ENCODE data around the gene CYFIP1.

The CYFIP1 gene

DNA sequence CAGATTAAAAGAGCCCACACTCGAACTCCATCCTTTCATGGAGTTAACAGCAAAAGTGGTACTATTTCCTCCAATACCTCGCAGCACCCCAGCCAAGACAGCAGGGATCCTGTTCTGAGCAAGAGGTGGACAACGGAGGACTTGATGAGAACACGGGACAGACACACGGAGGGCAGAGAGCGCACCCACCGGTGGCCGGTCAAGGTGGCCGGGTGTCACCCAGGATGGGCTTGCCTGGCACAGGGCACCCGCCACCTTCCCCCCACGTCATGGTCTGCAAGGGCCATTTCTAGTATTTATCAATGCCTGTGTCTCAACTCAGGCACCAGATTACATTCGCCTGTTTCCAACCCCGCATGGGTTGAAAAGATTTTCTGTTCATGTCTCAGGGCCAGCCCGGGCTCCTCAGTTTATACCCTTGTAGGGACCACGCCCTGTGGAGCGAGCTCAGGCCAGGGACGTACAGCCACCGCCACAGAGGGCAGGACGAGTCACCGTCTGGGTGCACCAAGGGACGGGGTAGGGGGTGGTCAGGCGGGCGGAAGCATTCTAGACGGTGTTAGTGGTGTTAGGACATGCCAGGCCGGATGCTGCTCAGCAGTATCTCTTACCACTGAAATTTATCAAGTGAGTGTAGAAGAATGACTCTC, 64.2 kb downstream of the CYFIP1 start:
- DNase-seq = no peak

- no peak for DNase-seq
Observed at GRCh38 chr15:22913646-22914380, 66.4 kb downstream of the CYFIP1 start.

- DNase-seq = no peak
Observed at GRCh38 chr15:22912256-22912655, 67.9 kb downstream of the CYFIP1 start.

GRCh38 chr15:22911306-22911705, 68.9 kb downstream of the CYFIP1 start:
- DNase-seq = no peak

GRCh38 chr15:22908830-22909229, 71.3 kb downstream of the CYFIP1 start:
- no peak for DNase-seq

DNA sequence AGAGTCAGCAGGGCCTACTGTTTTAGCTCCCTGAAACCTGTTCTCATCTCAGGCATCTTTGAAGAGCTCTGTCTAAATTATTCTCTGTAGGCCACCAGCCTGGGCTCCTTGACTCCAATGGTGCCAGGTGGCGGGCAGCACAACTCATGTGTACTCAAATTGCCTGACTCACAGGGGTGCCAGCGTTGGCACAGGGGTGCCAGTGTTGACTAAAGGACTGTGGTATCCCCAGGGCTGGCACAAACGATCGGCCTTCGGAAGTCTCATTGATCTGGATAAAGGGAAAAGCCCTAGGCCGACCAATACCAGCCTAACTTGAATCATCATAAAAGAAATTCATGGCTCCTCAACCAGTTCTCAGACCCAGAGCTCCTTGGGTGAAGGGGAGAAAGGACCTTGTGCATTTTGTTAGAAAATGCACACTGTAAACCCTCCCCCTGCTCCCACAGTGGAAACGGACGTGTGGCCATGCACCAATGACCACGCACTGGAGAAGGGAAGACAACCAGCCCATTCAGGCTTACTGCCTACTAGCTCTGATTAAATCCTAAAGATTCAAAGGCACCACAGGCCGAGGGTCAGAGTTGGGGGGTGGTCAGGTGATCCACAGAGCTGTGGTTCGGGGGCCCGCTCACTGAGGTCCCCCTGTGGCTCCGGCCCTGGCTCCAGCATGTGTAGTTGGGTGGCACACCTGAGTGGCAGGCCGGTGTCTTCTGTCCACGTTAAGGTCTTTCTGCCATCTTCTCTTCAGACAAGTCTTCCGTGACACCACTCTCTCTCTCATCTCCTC, 72.8 kb downstream of the CYFIP1 start:
- DNase-seq = no peak

DNA sequence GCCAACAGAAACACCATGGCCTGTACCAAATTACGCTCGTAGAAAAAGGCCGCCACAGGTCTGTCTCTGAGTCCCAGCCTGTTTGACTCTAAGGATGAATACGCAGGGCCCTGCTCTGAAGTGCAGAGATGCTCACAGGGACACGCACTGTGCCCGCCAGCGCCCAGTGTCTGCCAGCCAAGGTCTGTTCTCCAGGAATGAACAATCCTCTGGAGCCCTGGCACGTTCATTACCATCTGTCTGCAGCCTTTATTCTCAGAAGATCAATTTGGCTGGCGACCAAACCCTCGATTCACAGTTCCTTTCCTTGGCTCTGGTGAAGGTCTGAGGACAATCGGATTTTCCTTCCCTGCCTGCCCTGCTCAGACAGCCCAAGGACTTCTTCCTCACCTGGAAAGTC, 75.4 kb downstream of the CYFIP1 start:
- DNase-seq = no peak

DNA sequence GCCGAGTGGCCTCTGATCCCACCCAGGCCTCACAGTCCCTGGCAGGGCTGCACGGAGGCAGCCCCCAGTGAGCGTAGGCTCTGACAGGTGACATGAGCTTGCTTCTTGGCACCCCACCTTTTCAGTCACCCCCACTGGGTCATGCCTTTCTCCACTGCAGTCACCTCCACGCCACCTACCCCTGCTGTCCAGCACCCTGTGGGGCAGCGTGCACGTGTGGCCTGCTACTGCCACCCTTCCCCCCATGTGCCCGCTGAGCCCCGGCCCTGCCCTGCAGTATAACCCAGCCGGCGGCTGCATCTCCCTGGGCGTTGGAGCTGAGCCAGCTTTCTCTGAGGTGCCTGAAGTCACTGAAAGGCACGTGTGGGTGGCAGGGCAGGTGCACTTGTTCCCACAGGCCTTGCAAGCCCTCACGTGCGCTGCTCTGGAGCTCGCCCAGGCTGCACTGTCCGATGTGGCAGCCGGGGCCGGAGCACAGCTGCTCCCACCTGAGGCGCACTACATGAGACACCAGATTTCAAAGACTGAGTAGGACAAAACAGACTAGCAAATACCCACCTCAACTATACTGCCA, 76.1 kb downstream of the CYFIP1 start:
- DNase-seq = no peak

DNA sequence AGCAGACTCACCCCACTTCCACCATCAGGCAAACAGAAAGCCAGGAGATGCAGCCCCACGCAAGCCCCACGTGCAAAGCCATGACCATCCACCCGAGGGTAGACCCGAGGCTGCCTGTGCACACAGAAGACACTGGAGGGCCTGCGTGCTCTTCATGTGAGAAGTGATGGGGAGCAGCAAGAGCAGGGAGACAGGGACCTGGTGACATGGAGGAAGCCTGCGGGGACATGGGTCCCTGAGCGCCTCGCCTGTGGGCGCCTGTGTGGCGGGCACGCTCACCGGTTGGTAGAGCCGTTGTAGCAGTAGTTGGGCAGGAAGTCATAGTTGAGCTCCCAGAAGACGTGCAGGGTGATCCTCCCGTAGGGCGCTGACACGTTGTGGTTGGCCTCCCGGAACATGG, 76.7 kb downstream of the CYFIP1 start:
- no peak for DNase-seq

DNA sequence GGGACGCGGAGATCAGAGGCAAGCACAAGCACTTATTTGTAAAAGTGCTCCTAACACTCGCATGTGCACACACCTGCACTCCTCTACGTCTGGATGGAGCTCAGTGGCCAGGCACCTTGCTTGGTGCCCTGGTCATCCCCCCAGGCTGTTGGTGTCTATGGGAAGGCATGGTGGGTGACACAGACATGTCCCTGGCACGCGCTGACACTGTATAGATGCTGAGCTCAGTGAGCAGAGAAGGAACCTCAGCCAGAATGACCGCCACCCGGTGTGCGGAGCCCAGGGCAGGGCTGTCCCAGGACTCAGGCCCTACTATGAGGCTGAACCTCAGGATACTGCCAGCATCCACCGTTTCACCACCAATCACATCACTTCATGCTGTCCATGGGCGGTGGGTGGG, 77.2 kb downstream of the CYFIP1 start:
- DNase-seq = no peak

- no peak for DNase-seq
Observed at GRCh38 chr15:22902578-22902977, 77.6 kb downstream of the CYFIP1 start.

DNA sequence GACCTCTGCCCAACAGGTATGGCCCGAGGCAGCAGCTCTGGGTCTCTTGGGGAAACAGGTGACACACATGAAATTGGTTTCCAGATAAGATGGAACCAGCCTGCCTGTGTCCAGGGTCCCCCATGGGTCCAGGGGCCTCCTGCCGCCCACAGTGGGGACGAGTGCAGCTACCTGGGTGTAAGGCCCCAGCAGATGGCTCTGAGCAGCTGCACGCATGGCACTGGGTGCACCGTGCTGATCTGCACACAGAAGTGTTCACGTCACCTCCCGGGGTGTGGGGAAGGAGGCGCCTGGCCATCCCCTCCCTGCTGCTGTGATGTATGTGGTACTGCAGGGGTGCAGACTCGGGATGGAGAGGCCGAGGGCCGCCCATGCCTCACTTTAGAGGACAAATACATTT, 78.1 kb downstream of the CYFIP1 start:
- no peak for DNase-seq

DNA sequence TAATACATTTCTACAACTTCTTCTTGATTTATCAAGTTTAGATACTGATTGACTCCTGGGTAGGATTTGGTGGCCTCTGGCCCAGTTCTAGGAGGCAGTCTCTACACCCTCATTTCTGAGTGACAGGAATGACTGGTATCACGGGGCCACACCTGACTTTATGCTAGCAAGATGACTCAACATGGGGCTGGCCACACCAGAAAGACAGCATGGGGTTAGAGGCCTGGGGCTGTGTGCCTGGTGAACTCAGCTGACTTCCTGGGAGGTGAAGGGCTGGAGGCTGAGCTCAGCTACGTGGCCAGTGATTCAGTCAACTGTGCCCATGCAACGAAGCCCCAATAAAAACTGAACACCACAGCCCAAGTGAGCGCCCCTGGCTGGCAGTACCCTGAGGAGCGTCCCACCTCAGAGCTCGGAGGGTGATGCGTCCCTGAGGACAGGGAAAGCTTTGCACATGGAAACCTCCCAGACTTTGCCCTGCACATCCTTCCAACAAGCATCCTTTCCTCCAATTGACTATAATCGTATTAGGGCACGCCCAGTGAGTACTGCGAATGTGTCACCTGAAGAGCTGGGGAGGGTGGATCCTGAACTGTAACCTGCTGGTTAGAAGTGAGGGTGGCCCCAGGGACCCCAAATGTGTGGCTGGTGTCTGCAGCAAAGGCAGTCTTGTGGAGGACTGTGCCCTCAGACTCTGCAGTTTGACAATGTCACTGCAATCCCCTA, 84.5 kb downstream of the CYFIP1 start:
- peak; percentile 29 for DNase-seq

DNA sequence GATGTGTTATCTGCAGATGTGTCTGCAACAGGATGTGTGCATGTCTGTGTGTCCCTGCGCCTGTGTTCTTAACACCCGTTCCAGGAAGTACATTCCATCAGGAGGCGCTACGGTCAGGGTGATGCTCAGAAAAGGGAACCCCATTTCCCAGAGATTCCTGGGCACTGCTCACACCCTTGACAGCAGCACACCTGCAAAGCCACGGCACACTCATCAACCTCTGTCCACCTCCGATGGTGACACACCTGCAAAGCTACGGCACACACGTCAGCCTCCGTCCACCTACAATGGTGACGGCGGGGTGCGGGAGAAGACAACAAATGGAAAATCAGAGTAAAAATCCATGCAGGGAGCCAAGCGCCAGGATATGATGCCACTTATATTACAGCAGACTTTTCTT, 86.3 kb downstream of the CYFIP1 start:
- DNase-seq = no peak

- DNase-seq = no peak
Observed at GRCh38 chr15:22893081-22893480, 87.1 kb downstream of the CYFIP1 start.

DNA sequence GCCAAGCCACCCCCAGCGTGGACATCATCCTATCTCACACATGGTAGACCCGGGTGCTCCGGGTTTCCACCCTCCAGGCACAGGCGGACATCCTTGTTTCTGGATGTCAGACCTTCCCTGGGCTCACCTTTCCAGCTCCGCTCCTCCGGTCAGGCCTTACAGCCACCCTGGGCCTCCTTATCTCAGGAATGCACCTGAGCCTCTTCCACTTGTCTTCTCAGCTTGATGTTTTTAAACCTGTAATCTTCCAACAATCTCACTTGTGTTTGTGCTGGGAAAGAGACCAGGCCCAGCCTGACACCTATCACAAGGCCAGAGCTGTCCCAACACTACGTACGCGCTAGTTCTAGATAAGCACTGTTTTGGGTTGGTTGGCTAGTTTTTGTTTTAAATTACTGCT, 87.8 kb downstream of the CYFIP1 start:
- DNase-seq = no peak

GRCh38 chr15:22891426-22892210, 88.5 kb downstream of the CYFIP1 start:
- no peak for DNase-seq

GRCh38 chr15:22890296-22890695, 89.9 kb downstream of the CYFIP1 start:
- DNase-seq = no peak

- DNase-seq = no peak
Observed at GRCh38 chr15:22889146-22889818, 90.9 kb downstream of the CYFIP1 start.

- DNase-seq = peak; percentile 71
Observed at GRCh38 chr15:22888120-22888859, 91.9 kb downstream of the CYFIP1 start.
